B cell (primary cell): ENCODE data around the gene ADGRA1. TPM values are rescaled to one million over a fixed set of nuclear protein-coding genes. Genes with fewer than 3 reads are reported as not detected.

Source experiments
- ATAC-seq: fragments of 200-7000 bp; cut with Tn5 transposase; one replicate; pipeline ENCODE4 v1.10.0; 2021; ENCODE audit warnings: low read depth, mild to moderate bottlenecking, moderate number of reproducible peaks, moderate library complexity
- CTCF ChIA-PET: fragments of 350-600 bp; sonication (Branson Sonifier 250); formaldehyde crosslinking; loops from one replicate; lab custom pipeline; 2021; ENCODE audit warnings: antibody characterized with exemption, inconsistent platforms; lab: Charles Lee
- POLR2A ChIA-PET: fragments of 350-600 bp; sonication (Branson Sonifier 250); formaldehyde crosslinking; loops from one replicate; lab custom pipeline; 2021; ENCODE audit warnings: antibody characterized with exemption; lab: Charles Lee
- DNase-seq: peaks from one replicate; pipeline ENCODE4 v3.0.0; 2013
- H2AFZ ChIP-seq: 2 replicates; pipeline ENCODE4 v1.6.1; 2012; ENCODE audit warnings: mild to moderate bottlenecking, low read depth, low read length; ENCODE audit not compliant: insufficient read depth, poor library complexity, severe bottlenecking
- H3K27ac ChIP-seq, 2 donors: 1 replicate in 1 of 2; 2 replicates in 1 of 2; pipeline ENCODE4 v1.5.1; 2012 to 2013; ENCODE audit warnings: low read length in 2 of 2, mild to moderate bottlenecking in 2 of 2, moderate library complexity in 1 of 2
- H3K27me3 ChIP-seq, 4 experiments: fragments of 200-600 bp in 1 of 4; sonication (generic) in 1 of 4; replicated peaks in 1 of 4; 1 replicate in 2 of 4; 2 replicates in 2 of 4; pipeline versions ENCODE4 v1.6.1 to v1.7.0; 2013 to 2016; ENCODE audit warnings: low read length in 3 of 4, mild to moderate bottlenecking in 2 of 4, mixed read lengths in 1 of 4, moderate library complexity in 1 of 4; ENCODE audit not compliant: insufficient read depth in 4 of 4, control insufficient read depth in 3 of 4; ENCODE audit errors: control extremely low read depth in 1 of 4
- H3K36me3 ChIP-seq, 2 experiments: replicated peaks in 1 of 2; 1 replicate in 1 of 2; 2 replicates in 1 of 2; pipeline versions ENCODE4 v1.6.1 to v1.7.1; 2013; ENCODE audit warnings: low read length in 1 of 2; ENCODE audit not compliant: insufficient read depth in 2 of 2, control insufficient read depth in 1 of 2; ENCODE audit errors: control extremely low read depth in 1 of 2, extremely low read depth in 1 of 2
- H3K4me1 ChIP-seq, 2 donors: fragments of 200-600 bp in 1 of 2; sonication (generic) in 1 of 2; 1 replicate in 1 of 2; 2 replicates in 1 of 2; pipeline versions ENCODE4 v1.5.1 to v1.6.1; 2013 to 2017; ENCODE audit warnings: low read length in 2 of 2; ENCODE audit not compliant: control insufficient read depth in 2 of 2, insufficient read depth in 2 of 2
- H3K4me2 ChIP-seq: replicated peaks from 2 replicates; pipeline ENCODE3; 2012; ENCODE audit warnings: mild to moderate bottlenecking, low read depth, low read length; ENCODE audit not compliant: poor library complexity, severe bottlenecking
- H3K4me3 ChIP-seq, 5 experiments: fragments of 200-600 bp in 1 of 5; sonication (generic) in 1 of 5; 1 replicate in 3 of 5; 2 replicates in 2 of 5; pipeline versions ENCODE4 v1.5.1 to v1.7.0; 2011 to 2016; ENCODE audit warnings: low read length in 4 of 5, mild to moderate bottlenecking in 4 of 5, low read depth in 2 of 5, control low read depth in 1 of 5, moderate library complexity in 1 of 5; ENCODE audit not compliant: insufficient read depth in 1 of 5; ENCODE audit errors: control extremely low read depth in 1 of 5, extremely low read depth in 1 of 5
- H3K79me2 ChIP-seq: fragments of 200-600 bp; sonication (generic); one replicate; pipeline ENCODE4 v1.6.0; 2016; ENCODE audit warnings: low read length; ENCODE audit not compliant: control insufficient read depth, insufficient read depth
- H3K9ac ChIP-seq: fragments of 200-600 bp; sonication (generic); 2 replicates; pipeline ENCODE4 v1.6.1; 2017; ENCODE audit warnings: mild to moderate bottlenecking, low read length, moderate library complexity
- H3K9me3 ChIP-seq, 3 donors: one replicate each; pipeline versions ENCODE4 v1.6.1 to v1.7.1; 2013; ENCODE audit warnings: low read length in 2 of 3; ENCODE audit not compliant: control insufficient read depth in 2 of 3, insufficient read depth in 1 of 3; ENCODE audit errors: control extremely low read depth in 1 of 3
- H4K20me1 ChIP-seq: 2 replicates; pipeline ENCODE4 v1.6.0; 2012; ENCODE audit warnings: mild to moderate bottlenecking, low read length; ENCODE audit not compliant: insufficient read depth, control insufficient read depth, poor library complexity, severe bottlenecking
- H3K27ac Mint-ChIP-seq: one replicate; pipeline ENCODE4 v1.8.0; 2021; ENCODE audit warnings: mixed read lengths
- H3K27me3 Mint-ChIP-seq: one replicate; pipeline ENCODE4 v1.8.0; 2021; ENCODE audit warnings: mixed read lengths
- H3K4me1 Mint-ChIP-seq: one replicate; pipeline ENCODE4 v1.8.0; 2021; ENCODE audit warnings: mixed read lengths
- H3K4me3 Mint-ChIP-seq: one replicate; pipeline ENCODE4 v1.8.0; 2021; ENCODE audit warnings: mixed read lengths
- H3K9me3 Mint-ChIP-seq: one replicate; pipeline ENCODE4 v1.8.0; 2022; ENCODE audit warnings: mixed read lengths; ENCODE audit not compliant: insufficient read depth
- EZH2 ChIP-seq: IDR thresholded peaks from 2 replicates; pipeline ENCODE4 v1.6.1; 2012; ENCODE audit warnings: borderline replicate concordance, low read depth, mild to moderate bottlenecking, moderate library complexity, low read length; ENCODE audit not compliant: insufficient read depth, poor library complexity, severe bottlenecking
- WGBS: methylation state at CpG from one replicate; pipeline ENCODE4 v1.1.5; 2013; ENCODE audit warnings: missing lambda C conversion rate; ENCODE audit not compliant: insufficient coverage; 5-methylcytosine and 5-hydroxymethylcytosine counted together
- intact Hi-C: fragments of 100-400 bp; cut with micrococcal nuclease; formaldehyde crosslinking; loops from one replicate; pipeline ENCODE4 v1.10.0; 2022
- polyA plus RNA-seq: library from polyadenylated mRNA; depleted of rRNA; stranded (reverse); fragments of >200 nt; gene quantifications from 2 replicates; pipeline ENCODE4 v1.2.3, GENCODE V29; 2012
- total RNA-seq, 2 donors: library from RNA; stranded (reverse); fragments of 120-200 nt in 1 of 2; gene quantifications; 1 replicate in 1 of 2; 2 replicates in 1 of 2; pipeline versions ENCODE4 v1.2.3 to v1.2.4, GENCODE V29; 2013 to 2022
- TF ChIP-seq, protein P1 (sequence below): fragments of 200-600 bp; IDR thresholded peaks from one replicate; pipeline ENCODE4 v1.8.0; 2022; ENCODE audit warnings: antibody characterized with exemption, mild to moderate bottlenecking

Gene ADGRA1
- total and polyA plus RNA-seq, 2 donors (not counting 1 experiment from before 2014, with no cell fraction given), result not detected

DNA sequence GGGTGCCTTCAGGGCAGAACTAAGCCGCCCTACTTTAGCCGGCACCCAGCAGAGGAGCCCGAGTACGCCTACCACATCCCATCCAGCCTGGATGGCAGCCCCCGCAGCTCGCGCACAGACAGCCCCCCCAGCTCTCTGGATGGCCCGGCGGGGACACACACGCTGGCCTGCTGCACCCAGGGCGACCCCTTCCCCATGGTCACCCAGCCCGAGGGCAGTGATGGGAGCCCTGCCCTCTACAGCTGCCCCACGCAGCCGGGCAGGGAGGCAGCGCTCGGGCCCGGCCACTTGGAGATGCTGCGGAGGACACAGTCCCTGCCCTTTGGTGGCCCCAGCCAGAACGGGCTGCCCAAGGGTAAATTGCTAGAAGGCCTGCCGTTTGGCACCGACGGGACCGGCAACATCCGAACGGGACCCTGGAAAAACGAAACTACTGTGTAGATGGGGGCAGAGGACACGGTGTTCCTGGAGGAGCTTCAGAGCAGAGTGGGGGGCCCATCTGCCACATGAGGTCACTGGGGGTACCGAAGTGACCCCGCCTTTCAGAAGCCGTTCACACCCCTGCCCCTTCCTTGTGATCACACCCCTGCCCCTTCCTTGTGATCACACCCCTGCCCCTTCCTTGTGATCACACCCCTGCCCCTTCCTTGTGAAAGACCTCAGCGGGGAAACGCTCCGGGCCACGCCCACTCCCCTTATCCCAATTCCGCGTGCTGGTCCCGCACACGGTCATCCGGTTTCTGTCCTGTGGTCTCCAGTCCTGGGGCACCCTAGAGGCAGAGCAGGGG is 41.5 kb downstream of the ADGRA1 start:
- intact Hi-C loops, result no loop called here
- no peaks in the 10 kb centered on the region for H3K79me2 ChIP-seq
- H3K27ac ChIP-seq, result no peak overlapping the region
- no peak overlapping the region for H3K9ac ChIP-seq
- no peaks in the 10 kb centered on the region for H3K9me3 Mint-ChIP-seq
- no peak overlapping the region for H3K4me3 Mint-ChIP-seq
- no peaks in the 10 kb centered on the region for H4K20me1 ChIP-seq
- TF ChIP-seq EZH2, result no peak
- TF ChIP-seq, protein P1, sequence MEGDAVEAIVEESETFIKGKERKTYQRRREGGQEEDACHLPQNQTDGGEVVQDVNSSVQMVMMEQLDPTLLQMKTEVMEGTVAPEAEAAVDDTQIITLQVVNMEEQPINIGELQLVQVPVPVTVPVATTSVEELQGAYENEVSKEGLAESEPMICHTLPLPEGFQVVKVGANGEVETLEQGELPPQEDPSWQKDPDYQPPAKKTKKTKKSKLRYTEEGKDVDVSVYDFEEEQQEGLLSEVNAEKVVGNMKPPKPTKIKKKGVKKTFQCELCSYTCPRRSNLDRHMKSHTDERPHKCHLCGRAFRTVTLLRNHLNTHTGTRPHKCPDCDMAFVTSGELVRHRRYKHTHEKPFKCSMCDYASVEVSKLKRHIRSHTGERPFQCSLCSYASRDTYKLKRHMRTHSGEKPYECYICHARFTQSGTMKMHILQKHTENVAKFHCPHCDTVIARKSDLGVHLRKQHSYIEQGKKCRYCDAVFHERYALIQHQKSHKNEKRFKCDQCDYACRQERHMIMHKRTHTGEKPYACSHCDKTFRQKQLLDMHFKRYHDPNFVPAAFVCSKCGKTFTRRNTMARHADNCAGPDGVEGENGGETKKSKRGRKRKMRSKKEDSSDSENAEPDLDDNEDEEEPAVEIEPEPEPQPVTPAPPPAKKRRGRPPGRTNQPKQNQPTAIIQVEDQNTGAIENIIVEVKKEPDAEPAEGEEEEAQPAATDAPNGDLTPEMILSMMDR, result no peak
- CTCF ChIA-PET, result no interaction called here
- H3K4me1 ChIP-seq, result no peaks in the 10 kb centered on the region
- H3K9me3 ChIP-seq, result peaks cover 0 to 27% (median 0%) of the 10 kb centered on the region in 3 donors
- peaks cover 0 to 16% (median 0%) of the 10 kb centered on the region in 4 experiments for H3K27me3 ChIP-seq
- WGBS, result 90% methylated on average over 34 of the region's 39 CpGs
- peaks cover 9% of the 10 kb centered on the region for H3K27me3 Mint-ChIP-seq
- no peak overlapping the region for H3K27ac Mint-ChIP-seq
- H2AFZ ChIP-seq, result no peak overlapping the region
- POLR2A ChIA-PET, result no interaction called here
- H3K4me1 Mint-ChIP-seq, result peaks cover 11% of the 10 kb centered on the region
- no peak overlapping the region for H3K4me2 ChIP-seq
- H3K36me3 ChIP-seq, result no peaks in the 10 kb centered on the region
- ATAC-seq (no peak), DNase-seq (no peak)
- H3K4me3 ChIP-seq, result no peak overlapping the region

DNA sequence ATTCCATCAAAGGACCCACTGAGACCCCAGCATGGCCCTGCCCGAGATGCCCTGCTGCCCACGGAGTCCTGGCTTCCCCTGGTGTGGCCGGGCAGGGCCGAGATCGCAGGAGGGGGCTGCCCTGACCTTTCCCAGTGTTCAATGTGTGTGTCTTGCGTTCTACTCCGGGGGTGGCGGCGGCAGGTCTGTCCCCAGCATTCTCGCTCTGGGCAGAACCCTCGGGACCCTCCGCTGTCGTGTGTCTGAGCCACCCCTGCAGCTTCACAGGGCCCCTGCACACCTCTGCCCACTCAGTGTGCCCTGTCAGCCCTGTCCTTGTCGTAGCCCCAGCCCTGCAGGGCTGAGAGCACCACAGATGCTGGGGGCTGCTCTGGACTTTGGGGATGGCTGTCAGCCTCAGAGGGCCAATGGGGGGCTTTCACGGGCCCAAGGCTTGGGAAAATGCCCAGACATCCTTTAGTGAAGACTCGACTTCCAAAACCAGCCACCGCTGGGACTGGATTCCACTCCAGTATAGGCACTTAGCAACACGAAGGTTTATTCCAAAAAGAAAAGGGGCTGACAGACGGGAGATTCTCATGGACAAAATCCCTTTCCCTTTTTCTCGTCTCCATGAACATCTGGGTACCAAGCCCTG is 42.3 kb downstream of the ADGRA1 start:
- Histone ChIP-seq H3K27me3 (peaks cover 0 to 10% (median 0%) of the 10 kb centered on the region in 4 experiments), H3K9ac (no peak overlapping the region), H2AFZ (no peak overlapping the region), H3K4me1 (peaks cover 1 to 5% of the 10 kb centered on the region in 2 donors), H3K79me2 (no peaks in the 10 kb centered on the region), H3K4me3 (no peak overlapping the region), H3K27ac (no peak overlapping the region), H3K4me2 (no peak overlapping the region), H3K36me3 (no peaks in the 10 kb centered on the region), H4K20me1 (no peaks in the 10 kb centered on the region), H3K9me3 (peaks cover 0 to 27% (median 0%) of the 10 kb centered on the region in 3 donors)
- ATAC-seq (no peak), DNase-seq (no peak)
- POLR2A ChIA-PET, result no interaction called here
- peaks cover 11% of the 10 kb centered on the region for H3K27me3 Mint-ChIP-seq
- CTCF ChIA-PET, result no interaction called here
- no peak overlapping the region for H3K27ac Mint-ChIP-seq
- WGBS, result 87% methylated on average over 18 of the region's 20 CpGs
- peaks cover 16% of the 10 kb centered on the region for H3K4me1 Mint-ChIP-seq
- H3K9me3 Mint-ChIP-seq, result no peaks in the 10 kb centered on the region
- no peak overlapping the region for H3K4me3 Mint-ChIP-seq
- TF ChIP-seq, protein P1, result no peak
- TF ChIP-seq EZH2, result no peak
- intact Hi-C loops, result no loop called here
